GM19438 (cell line): ENCODE data around the gene SLC22A6.
"Not testable (repeated sequence)": the region's sequence is repeated elsewhere in the genome, so short reads cannot be mapped to it uniquely, and the experiment has no call there.

Experiments used
- ATAC-seq: cut with Tn5 transposase; IDR thresholded peaks from one replicate; pipeline ENCODE4 v1.9.1; 2021; ENCODE audit warnings: low read depth; ENCODE audit not compliant: unreplicated experiment

The SLC22A6 gene

GRCh38 chr11:62994775-62995174 is 10.0 kb upstream of the SLC22A6 start:
- no peak for ATAC-seq

DNA sequence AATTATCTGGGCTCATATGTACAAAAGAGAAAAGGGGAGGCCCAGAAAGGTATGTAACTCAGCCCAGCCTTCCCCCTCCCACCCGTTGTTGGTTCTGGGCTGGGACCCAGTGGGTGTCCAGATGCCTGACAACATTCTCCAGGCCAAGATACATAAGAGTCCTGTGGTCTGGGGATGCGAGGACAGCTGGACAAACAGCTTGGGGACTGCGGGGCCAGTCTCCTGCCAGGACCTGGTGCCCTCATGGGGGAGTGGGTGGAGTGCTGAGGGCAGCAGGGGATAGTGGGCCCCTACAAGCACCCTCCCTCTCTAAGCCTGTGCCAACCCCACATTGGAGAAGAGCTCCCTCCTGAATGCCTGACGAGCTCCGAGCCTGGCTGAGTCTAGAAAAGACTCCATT is 3.5 kb upstream of the SLC22A6 start:
- no peak for ATAC-seq

DNA sequence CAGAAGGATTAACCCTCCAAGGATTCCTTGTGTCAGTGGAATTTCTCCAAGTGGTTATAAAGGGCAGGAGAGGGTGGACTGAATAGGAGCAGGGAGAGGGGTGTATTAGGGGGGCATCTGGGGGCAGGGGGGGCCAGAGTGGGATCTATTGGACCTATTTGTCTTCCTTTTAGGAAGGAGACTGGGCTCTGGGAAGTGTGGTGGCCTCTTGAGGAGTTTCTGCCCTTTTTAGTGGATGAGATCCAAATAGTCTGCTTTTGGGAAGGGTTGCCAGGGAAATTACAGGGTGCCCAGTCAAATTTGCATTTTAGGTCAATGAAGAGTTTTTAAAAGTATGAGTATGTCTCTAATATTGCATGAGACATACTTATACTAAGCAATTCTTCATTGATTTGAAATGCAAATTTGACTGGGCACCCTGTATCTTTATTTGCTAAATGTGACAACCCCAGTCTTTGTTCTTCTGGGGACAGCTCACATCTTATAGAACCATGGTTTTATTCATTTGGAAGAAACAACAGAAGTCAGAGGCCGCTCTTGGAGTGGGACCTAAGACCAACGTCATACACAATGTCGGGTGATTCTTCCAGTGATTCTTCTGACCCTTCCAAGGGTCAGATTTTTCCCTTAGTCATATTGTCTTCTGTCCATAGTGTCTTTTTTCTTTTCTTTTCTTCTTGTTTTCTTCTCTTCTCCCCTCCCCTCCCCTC is 429 bp upstream of the SLC22A6 start:
- ATAC-seq = no peak

- ATAC-seq = no peak
These were observed 1.1 kb downstream of the SLC22A6 start for GRCh38 chr11:62983536-62984199.

- no peak for ATAC-seq
These were observed 3.0 kb downstream of the SLC22A6 start for GRCh38 chr11:62981743-62982142.

DNA sequence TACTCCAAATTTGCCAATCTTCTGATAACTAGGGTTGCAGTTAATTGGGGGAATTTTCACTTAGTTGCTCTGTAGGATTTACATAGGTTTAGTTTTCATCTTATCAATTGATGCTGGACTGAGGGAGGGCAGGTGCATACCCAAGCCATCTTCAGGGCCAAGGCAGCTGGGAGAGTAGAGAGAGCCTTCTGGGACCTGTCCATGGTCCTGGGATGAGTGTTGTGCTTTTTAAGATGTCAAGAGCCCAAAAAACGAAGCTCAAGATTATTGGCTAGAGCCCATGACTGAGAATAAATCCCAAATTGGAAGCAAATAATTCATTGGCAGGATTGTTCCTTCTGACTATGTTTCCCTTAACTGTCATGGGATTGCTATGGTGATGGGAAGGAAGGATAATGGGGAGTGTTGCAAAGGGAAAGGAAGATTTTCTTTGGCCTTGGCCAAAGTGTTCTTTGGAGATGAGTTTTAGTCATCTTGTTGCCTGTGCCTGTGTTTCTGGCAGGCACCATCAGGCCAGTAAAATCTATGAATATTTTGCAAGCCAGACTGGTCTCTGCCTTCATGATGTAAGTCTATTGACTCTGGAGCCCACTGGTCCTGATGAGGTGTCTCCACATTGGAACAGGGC is 4.5 kb downstream of the SLC22A6 start:
- ATAC-seq = no peak

DNA sequence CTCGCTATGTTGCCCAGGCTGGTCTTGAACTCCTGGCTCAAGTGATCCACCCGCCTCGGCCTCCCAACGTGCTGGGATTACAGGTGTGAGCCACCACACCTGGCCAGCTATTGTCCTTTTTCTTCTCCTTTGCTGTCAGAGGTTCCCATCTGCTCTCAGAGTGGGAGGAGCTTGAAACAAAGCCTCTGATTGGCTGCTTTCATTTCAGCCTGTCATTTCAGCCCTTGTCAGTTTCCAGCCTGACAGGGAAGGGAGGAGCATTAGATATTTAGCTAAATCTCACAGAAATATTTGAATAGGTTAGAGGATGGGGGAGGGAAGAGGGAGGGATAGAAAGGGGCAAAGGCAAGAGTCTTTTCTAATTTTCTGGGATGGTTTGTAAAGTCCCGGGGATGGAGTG is 8.7 kb downstream of the SLC22A6 start:
- no peak for ATAC-seq

DNA sequence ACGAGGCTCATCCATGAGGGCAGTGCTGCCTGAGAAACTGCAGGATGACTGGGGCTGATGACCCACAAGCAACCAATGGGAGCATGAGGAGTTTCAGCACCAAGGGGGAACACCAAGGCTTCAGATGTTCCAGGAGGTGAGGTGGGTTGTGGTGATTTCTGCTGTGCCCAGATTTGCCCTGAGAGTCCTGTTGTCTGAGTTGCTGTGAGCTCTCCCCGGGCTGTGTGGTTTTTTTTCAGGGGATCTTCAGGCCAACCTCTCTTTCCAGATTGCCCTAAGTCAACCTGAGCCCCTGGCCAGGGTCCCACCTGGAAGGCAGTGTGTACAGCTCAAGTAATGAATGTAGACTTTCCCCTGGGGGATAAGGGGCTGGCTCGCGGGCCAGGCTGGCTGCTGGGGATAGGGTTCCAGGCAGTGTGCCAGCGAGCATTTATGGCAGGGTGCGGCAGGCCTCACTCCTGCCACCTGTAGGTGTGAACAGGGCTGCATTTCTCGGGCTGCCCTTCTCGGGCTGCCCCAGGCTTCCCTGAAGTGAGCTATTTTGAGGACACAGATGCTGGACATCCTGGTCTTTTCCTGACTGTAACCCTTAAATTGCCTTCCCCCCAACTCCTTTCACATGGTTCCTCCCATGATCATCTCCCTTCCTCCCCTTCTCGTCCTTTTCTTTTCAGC is 9.8 kb downstream of the SLC22A6 start:
- no peak for ATAC-seq

GRCh38 chr11:62965574-62965973 is 19.2 kb downstream of the SLC22A6 start:
- no peak for ATAC-seq

GRCh38 chr11:62962391-62962790 is 22.4 kb downstream of the SLC22A6 start:
- ATAC-seq = no peak

GRCh38 chr11:62961017-62961570 is 23.7 kb downstream of the SLC22A6 start:
- no peak for ATAC-seq

DNA sequence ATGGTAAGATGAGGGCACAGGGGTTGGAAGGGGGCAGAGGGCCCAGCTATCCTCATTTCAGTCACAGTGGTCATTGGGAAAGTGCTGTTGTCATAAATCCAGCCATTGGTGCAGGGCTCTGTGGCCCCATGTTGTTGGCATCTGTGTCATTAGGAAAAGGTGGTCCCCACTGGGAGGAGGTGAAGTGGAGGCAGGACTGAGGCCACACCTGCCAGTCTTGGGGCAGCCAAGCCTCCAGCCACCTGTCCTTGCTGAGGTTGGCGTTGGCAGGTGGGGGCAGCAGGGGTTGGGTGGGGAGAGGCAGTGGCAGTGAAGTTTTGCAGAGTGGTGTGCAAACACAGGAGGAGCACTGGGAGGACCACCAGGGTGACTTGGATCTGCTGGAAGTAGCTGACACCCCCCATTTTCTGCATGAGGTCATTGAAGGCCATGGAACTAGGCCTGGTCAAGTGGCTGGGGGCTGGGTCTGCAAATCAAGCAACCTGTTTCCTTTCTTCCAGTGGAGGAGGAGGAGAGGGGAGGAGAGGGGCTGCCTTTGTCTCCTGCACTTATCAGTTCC is 25.3 kb downstream of the SLC22A6 start:
- no peak for ATAC-seq

DNA sequence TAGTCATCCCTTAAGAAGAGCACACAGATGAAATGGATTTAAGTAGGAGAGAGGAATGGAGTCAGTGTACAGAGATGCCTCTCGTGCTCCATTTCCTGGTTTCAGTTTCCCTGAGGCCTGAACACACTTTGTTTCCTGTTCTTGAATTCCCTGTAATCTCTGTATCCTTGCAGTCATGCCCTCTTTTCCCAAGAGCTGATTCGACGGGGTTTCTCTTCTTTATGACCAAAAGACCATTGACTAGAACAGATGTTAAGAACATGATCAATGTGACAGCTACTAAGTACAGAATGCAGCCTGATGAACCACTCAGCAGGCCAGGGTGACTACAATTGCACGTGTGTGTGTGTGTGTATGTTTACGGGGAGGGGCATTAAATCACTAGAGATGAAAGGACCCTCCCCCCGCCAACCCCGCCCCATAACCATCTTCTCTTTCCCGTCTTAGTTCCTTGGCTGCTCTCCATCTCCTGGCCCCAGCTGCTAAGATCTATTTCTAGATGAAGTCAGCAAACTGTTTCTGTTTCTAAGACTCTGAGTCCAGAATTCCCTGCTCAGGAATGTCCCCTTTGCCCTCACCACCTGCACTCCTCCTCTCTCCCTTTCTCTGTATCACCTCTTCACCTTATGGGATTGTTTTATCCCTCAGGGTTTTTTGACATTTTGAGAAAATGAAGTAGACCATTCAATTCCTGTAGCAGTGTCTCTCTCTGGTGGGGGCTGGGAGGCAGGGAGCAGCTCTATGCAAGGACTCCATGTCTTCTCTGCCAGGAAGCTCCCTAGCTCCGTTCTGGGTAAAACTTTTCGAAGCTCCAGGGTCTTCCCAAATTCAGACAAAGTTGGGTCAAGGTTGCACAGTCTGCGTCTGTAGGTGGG is 26.0 kb downstream of the SLC22A6 start:
- no peak for ATAC-seq

GRCh38 chr11:62957147-62957546 is 27.6 kb downstream of the SLC22A6 start:
- no peak for ATAC-seq

DNA sequence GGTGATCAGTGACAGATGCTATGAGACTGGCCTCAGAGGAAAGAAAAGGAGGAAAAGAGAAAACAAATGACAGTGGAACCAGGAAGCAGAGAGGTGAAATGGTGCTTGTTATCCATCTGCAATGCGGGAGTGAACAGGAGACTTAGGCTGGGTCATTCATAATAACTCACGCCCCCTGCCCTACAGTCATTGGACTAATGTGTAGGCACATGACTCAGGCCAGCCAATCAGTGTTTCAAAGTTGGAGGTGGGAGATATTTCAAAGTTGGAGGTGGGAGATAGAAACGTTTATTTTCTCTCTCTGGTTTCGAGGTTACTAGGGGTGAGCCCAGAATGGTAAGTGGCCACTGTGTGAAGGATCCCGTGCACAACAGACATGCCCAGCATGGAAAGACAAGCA is 30.3 kb downstream of the SLC22A6 start:
- no peak for ATAC-seq

DNA sequence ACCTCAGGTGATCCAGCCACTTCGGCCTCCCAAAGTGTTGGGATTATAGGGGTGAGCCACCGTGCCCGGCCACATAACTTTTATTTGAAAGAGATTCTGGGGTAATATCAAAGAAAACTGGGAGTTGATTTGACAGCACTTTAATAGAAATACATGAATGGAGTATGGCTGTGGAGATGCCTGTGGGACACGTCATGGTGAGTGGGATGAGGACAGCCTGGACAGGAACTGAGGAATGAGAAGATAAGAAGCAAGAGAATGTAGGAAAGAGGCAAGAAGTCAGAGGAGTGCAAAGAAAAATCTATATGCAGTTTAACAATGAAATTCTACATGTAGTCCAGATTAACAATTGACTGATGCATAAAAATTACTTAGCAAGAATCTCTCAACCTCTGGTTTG is 31.0 kb downstream of the SLC22A6 start:
- no peak for ATAC-seq

DNA sequence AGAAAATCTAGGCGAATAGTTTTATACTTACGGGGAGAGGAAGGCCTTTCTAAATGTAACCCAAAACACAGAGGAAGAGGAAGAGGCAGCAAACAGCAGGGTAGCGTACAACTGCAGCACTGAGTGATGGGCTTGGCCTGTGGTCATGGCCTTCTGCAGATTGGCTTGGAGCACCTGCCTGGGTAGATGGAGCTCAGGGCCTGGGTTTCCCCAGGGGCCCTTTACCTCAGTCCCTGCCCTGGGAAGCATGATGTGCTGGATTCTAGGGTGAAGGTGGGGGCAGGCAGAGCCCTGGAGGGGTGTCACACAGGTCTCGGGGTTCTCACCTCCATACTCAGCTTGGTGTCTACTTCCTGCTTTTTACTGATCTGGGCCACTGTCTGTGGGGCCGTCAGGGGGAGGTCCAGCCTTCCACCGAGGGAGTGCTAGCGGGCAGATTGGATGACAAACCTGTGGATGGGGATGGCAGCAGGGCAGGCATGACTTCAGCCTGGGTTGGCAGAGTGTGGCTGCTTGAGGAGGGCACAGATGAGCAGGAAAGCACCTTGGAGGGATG is 35.9 kb downstream of the SLC22A6 start:
- no peak for ATAC-seq

DNA sequence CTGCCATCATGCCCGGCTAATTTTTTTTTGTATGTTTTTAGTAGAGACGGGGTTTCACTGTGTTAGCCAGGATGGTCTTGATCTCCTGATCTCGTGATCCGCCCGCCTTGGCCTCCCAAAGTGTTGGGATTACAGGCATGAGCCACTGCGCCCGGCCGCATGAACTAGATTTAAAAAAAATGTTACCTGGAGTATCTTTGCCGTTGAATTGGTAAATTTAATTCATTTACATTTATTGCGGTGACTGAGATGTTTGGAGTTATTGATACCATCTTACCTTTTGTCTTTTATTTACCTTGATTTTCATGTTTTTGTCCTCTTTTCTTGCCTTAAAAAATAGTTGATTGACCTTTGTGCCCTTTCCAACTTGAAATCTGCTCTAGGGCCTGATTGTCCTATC is 39.2 kb downstream of the SLC22A6 start:
- ATAC-seq = not testable (repeated sequence)

DNA sequence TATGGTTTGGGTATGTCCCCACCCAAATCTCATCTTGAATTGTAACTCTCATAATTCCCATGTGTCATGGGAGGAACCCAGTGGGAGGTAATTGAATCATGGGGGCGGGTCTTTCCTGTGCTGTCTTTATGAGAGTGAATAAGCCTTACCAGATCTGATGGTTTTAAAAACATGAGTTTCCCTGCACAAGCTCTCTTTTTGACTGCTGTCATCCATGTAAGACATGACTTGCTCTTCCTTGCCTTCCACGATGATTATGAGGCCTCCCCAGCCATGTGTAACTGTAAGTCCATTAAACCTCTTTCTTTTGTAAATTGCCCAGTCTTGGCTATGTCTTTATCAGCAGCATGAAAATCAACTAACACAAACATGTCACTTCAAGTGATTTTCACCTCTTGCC is 47.2 kb downstream of the SLC22A6 start:
- ATAC-seq = not testable (repeated sequence)

- no peak for ATAC-seq
These were observed 50.3 kb downstream of the SLC22A6 start for GRCh38 chr11:62934496-62934785.
